ENCODE results near the gene LOXL3.

DNA sequence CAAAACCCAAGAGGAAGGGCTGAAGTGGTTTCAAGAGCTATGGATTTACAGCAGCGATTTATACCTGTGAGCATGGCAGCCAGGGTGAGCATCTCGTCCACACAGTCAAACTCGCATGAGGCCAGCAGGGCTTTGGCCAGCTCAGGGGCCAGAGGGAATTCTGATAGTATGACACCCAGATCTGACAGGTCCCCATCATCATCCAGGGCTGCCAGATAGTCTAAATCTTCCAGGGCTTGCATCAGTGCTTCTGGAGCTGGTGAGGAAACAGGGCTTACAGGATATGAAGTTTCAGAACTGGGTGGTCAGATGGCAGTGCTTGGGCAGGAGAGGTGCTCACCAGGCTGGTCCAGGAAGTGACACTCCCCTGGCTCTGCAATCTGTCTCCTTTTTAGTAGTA is 31.2 kb downstream of the LOXL3 start:
- TF ChIP-seq CTCF (IDR thresholded peaks at IDR 0.05), result no peak
- no peak for TF ChIP-seq POLR2A (IDR thresholded peaks at IDR 0.05)
